Left lung (tissue), 10 donors: ENCODE measurements around the gene IRF2BP2. TPM values are rescaled to one million over a fixed set of nuclear protein-coding genes. Genes with fewer than 3 reads are reported as not detected.

Experiments used
- ATAC-seq: fragments of 200-7000 bp; cut with Tn5 transposase; one replicate; pipeline ENCODE4 v1.9.1; 2020; ENCODE audit warnings: moderate library complexity
- DNase-seq, 4 donors: peaks; one replicate each; pipeline ENCODE4 v3.0.0-alpha.2; 2013 to 2020
- H3K27ac ChIP-seq, 2 donors: fragments of 200-600 bp; sonication (generic) in 1 of 2; one replicate each; pipeline versions ENCODE4 v1.5.0 to v1.8.0; 2020 to 2021
- H3K27me3 ChIP-seq, 2 donors: fragments of 200-600 bp; sonication (generic) in 1 of 2; one replicate each; pipeline versions ENCODE4 v1.5.0 to v1.8.0; 2020 to 2021
- H3K36me3 ChIP-seq, 2 donors: fragments of 200-600 bp; sonication (generic) in 1 of 2; one replicate each; pipeline versions ENCODE4 v1.5.0 to v1.8.0; 2020 to 2021
- H3K4me1 ChIP-seq, 2 donors: fragments of 200-600 bp; one replicate each; pipeline ENCODE4 v1.8.0; 2021
- H3K4me3 ChIP-seq, 2 donors: fragments of 200-600 bp; sonication (generic) in 1 of 2; one replicate each; pipeline versions ENCODE4 v1.5.0 to v1.8.0; 2020 to 2021; ENCODE audit warnings: mild to moderate bottlenecking in 1 of 2
- H3K9me3 ChIP-seq, 2 donors: fragments of 200-600 bp; sonication (generic) in 1 of 2; one replicate each; pipeline versions ENCODE4 v1.5.0 to v1.8.0; 2020 to 2021
- intact Hi-C, 2 donors: fragments of 100-400 bp; cut with DNase I; formaldehyde crosslinking; loops; one replicate each; pipeline versions ENCODE4 v1.11.2 to v1.14.2; 2022
- polyA plus RNA-seq, 6 donors: library from polyadenylated mRNA; unstranded; fragments of 120-200 nt; gene quantifications; one replicate each; pipeline ENCODE4 v1.2.1, GENCODE V29; 2013; ENCODE audit not compliant: insufficient read length in 6 of 6
- total RNA-seq, 2 donors: library from RNA; stranded (reverse); fragmentation: NEBNext Ultra II Directional; extraction: Animal tissue kit (Norgen Biotek cat#: 25700); gene quantifications; one replicate each; pipeline ENCODE4 v1.2.1, GENCODE V29; 2021
- TF ChIP-seq, protein P1 (sequence below), 2 donors: fragments of 200-600 bp; sonication (generic) in 1 of 2; IDR thresholded peaks; one replicate each; pipeline versions ENCODE4 v1.5.0 to v1.8.0; 2021; ENCODE audit warnings: antibody characterized with exemption in 2 of 2
- donor health status: DM: no; HTN: yes; CAD: no.
- donor health status: DM: no; HTN: no; CAD: no.

The IRF2BP2 gene
- total and polyA plus RNA-seq, 8 donors, result 114 to 236 (median 175) TPM

DNA sequence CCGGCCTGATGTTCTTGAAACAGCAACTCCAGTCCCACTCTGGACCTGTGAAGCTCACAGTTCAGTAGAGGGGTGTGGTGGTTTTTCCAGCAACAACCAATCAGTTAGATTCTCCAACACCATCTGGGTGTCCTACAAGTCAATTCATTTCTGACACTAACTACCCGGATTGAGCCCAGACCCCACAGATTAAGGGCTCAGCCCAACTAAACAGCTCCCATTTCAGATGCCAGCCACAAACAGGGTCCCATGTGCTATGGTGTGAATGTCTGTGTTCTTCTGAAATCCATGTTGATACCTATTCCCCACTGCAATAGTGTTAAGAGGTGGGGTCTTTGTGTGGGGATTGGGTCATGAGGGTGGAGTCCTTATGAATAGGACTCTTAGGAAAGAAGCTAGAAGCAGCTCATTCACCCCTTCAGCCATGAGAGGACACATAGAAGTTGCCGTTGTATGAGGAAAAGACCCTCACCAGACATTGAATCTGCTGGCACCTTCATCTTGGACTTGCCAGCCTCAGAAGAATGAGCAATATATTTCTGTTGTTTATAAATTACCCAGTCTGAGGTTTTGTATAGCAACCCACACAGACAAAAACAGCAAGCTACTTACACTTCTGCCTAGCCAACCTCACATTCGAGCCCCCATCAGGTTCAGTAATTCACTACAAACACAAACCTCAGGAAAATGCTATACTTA is 53.6 kb downstream of the IRF2BP2 start:
- TF ChIP-seq, protein P1, sequence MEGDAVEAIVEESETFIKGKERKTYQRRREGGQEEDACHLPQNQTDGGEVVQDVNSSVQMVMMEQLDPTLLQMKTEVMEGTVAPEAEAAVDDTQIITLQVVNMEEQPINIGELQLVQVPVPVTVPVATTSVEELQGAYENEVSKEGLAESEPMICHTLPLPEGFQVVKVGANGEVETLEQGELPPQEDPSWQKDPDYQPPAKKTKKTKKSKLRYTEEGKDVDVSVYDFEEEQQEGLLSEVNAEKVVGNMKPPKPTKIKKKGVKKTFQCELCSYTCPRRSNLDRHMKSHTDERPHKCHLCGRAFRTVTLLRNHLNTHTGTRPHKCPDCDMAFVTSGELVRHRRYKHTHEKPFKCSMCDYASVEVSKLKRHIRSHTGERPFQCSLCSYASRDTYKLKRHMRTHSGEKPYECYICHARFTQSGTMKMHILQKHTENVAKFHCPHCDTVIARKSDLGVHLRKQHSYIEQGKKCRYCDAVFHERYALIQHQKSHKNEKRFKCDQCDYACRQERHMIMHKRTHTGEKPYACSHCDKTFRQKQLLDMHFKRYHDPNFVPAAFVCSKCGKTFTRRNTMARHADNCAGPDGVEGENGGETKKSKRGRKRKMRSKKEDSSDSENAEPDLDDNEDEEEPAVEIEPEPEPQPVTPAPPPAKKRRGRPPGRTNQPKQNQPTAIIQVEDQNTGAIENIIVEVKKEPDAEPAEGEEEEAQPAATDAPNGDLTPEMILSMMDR (IDR thresholded peaks at IDR 0.05), result no peak
- Histone ChIP-seq H3K4me1 (no peaks in the 10 kb centered on the region), H3K4me3 (no peak overlapping the region), H3K36me3 (no peaks in the 10 kb centered on the region), H3K27me3 (no peaks in the 10 kb centered on the region), H3K27ac (no peak overlapping the region), H3K9me3 (no peaks in the 10 kb centered on the region)
- intact Hi-C loops, result no loop called here
- DNase-seq, result no peak
- no peak for ATAC-seq

- no peak for DNase-seq
- Histone ChIP-seq H3K27me3 (no peaks in the 10 kb centered on the region), H3K4me3 (no peak overlapping the region), H3K4me1 (no peaks in the 10 kb centered on the region), H3K27ac (no peak overlapping the region), H3K9me3 (no peaks in the 10 kb centered on the region), H3K36me3 (no peaks in the 10 kb centered on the region)
- intact Hi-C loops, result no loop called here
- TF ChIP-seq, protein P1 (IDR thresholded peaks at IDR 0.05), result no peak
- no peak for ATAC-seq
These were observed 54.5 kb downstream of the IRF2BP2 start for GRCh38 chr1:234555390-234556024.

- Histone ChIP-seq H3K36me3 (no peaks in the 10 kb centered on the region), H3K4me1 (no peaks in the 10 kb centered on the region), H3K27me3 (no peaks in the 10 kb centered on the region), H3K9me3 (no peaks in the 10 kb centered on the region), H3K27ac (no peak overlapping the region), H3K4me3 (no peak overlapping the region)
- ATAC-seq (no peak), DNase-seq (no peak)
- TF ChIP-seq, protein P1 (IDR thresholded peaks at IDR 0.05), result no peak
- intact Hi-C loops, result no loop called here
These were observed 55.2 kb downstream of the IRF2BP2 start for GRCh38 chr1:234554698-234555311.

Other genes with a start within 250 kb of the IRF2BP2 start
- gene COA6, start 236.7 kb downstream of the IRF2BP2 start, total RNA-seq, result 10 to 100 TPM; 27.1 to 27.4 TPM
- 10 to 100 TPM; 23.3 to 25.7 (median 23.8) TPM for gene COA6, start 236.7 kb downstream of the IRF2BP2 start, polyA plus RNA-seq
- gene TARBP1, start 131.0 kb downstream of the IRF2BP2 start, total RNA-seq, result 10 to 100 TPM; 20.9 to 23.8 TPM
- gene TARBP1, start 131.0 kb downstream of the IRF2BP2 start, polyA plus RNA-seq, result 100 to 1,000 TPM in 3 of 6 donors, 10 to 100 TPM in 3; 67.1 to 113 (median 100) TPM